ENCODE data around the gene SDHC.
"Not testable (repeated sequence)": the region's sequence is repeated elsewhere in the genome, so short reads cannot be mapped to it uniquely, and the experiment has no call there.

Gene SDHC

DNA sequence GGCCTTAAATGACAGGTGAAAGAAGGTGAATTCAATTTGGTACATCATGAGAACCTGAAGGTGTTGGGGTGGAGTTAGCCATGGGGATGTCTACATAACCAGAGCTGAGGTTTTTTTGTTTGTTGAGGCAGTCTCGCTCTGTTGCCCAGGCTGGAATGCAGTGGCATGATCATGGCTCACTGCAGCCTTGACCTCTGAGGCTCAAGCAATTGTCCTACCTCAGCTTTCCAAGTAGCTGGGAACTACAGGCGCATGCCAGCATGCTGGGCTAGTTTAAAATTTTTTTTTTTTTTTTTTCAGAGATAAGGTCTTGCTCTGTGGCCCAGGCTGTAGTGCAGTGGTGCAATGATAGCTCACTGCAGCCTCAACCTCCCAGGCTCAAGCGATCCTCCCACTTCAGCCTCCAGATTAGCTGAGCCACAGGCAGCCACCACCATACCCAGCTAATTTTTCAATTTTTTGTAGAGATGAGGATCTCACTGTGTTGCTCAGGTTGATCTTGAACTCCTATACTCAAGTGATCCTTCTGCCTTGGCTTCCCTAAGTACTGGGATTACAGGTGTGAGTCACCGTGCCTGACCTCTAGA is 2.5 kb upstream of the SDHC start:
- no peak for DNase-seq

DNA sequence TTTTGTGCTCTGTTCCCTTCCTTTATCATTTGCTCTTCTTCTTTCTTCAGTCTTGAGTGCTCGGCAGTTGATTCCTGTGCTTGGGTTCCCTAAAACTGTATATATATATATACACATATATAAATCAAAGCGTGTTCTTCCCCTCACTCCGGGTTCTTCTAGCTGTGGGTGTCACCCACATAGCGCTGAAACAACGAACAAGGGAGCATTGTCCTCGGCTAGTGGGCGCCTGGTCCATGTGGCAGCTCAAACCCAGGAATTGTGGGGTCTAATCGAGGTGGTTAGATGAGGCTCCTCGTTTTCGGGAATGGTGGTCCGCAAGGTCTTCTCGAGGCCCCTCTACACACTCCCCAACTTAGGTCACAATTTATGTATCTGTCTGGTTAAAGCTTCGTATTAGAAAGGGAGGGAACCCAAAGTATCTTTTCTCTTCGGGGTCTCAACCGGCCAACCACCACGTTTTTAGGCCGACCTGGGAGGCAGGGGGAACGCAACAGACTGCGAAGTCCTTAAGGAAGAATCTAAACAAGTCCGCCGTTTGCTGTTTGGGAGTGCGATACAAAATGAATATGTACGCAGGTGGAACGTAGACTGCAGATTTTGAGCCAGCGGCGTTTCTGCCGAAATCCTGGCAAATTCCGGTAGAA is 504 bp upstream of the SDHC start:
- DNase-seq, result no peak

DNA sequence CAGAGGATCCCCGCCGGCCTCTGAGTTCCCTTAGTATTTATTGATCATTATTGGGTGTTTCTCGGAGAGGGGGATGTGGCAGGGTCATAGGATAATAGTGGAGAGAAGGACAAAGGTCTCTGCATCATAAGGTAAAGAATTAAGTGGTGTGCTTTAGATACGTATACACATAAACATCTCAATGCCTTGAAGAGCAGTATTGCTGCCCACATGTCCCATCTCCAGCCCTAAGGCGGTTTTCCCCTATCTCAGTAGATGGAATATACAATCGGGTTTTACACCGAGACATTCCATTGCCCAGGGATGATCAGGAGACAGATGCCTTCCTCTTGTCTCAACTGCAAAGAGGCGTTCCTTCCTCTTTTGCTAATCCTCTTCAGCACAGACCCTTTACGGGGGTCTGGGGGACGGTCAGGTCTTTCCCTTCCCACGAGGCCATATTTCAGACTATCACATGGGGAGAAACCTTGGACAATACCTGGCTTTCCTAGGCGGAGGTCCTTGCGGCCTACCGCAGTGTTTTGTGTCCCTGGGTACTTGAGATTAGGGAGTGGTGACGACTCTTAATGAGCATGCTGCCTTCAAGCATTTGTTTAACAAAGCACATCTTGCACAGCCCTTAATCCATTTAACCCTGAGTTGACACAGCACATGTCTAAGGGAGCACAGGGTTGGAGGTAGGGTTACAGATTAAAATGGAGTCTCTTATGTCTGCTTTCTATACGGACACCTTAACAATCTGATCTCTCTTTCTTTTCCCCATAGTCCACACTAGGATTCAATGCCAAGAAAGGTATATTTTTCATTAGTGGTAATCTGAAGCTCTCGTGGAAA is 1.9 kb downstream of the SDHC start:
- DNase-seq, result not testable (repeated sequence)

DNA sequence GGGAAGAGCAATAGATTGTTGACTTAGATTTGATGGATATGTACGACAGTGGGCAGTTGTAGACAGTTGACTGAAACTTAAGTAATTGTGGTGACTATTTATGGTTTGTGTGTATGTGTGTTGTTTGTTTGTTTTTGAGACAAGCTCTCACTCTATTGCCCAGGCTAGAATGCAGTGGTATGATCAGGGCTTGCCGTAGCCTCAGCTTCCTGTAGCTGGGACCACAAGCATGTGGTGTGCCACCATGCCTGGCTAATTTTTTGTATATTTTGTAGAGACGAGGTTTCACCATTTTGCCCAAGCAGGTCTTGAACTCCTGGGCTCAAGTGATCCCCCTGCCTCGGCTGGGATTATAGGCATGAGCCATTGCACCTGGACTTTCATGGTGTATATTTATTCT is 9.8 kb downstream of the SDHC start:
- peak; percentile 24 for DNase-seq

DNA sequence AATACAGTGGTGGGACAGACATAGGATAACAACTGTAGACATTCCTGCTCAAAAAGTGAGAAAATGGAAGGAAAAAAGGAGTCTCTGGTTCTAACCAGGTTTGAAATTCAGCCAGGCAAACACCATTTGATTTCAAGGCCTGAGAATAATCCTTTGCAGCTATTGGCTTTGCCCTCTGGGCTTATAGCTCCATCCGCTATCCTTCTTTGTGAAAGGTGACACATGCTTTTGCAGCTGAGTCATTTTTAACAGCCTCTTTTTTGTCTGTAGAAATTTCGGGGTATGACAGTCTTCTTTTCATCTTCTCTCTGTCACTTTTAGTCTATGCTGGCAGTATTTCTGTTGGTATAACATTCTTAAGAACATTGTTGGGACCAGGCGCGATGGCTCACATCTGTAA is 16.2 kb downstream of the SDHC start:
- DNase-seq, result no peak

DNA sequence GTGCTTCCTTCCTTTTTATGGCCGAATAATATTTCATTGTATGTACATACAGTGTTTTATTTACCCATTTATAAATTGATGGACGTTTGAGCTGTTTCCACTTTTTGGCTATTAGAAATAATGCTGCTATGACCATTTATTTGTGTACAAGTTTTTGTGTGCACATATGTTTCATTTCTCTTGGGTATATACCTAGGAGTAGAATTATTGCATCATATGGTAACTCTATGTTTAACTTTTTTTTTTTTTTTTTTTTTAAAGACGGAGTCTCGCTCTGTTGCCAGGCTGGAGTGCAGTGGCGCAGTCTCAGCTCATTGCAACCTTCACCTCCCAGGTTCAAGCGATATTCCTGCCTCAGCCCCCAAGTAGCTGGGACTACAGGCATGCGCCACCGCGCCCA is 19.0 kb downstream of the SDHC start:
- no peak for DNase-seq

DNA sequence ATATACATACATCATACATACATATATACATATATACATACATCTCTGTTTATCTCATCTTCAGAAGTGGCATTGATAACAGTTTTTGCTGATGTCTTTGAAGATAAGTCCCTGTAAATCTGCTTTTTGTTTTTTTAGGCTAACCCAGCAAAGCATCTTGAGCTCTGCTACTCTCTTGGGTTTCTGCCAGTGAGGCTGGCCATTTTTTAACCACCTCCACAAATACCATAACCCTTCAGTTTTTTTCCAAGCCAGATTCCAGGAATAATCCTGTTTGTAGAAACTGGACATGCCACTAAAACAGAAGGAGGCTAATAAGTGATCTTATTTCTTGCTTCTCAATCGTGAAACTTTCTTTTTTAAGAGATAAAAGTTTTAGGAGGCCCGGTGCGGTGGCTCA is 21.6 kb downstream of the SDHC start:
- no peak for DNase-seq

DNA sequence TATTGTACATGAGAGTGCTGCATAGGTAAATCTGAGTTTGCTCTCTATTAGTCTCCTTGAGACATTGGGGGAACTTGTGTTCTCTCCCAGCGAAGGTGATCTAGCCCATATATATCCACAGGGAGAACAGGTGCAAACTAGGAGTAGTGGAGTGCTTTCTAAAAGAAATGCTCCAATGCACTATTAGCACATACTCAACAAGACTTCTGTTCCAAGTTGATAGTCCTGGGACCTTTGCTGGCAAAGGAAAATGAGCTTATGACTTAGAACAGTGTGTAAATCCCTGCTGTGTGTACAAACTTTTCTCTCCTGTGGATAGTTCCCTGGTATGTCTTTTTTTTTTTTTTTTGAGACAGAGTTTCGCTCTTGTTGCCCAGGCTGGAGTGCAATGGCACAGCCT is 28.0 kb downstream of the SDHC start:
- no peak for DNase-seq

DNA sequence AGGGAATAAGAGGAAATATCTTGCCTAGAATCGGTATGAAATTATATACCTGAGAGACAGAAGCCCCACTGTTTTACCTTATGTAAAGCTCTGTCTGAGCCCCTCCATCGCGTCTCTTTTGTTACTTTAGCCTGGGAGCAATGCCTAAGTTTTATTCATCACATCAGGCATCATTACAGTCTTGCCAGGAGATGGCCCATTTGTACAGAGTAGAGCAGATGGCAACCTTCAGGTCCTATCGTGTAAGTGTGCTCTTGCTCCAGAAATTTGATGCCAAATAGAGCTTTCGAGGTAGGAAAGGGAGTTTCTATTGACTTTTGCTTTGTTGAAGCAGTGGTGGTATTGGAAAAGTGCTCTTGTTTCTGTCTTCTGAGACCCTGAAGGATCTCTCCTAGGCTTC is 28.6 kb downstream of the SDHC start:
- DNase-seq, result no peak

DNA sequence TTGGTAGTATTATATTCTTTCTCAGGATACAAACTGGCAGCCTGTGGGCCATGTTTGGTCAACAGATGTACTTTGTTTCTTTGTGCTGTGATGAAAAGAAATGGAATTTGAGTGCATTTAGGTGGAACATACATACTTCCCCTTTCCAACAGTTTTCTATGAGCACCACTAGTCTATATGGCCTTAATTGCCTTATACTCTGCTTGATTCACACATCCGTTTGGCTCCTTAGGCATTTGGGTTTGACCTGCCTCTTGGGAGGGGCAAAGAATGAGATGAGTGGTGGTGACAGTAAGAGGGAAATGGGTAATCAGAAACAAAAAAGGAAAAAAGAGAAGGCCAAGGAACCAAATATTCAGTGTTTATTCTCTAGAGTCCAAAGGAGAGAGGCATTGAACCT is 36.5 kb downstream of the SDHC start:
- DNase-seq, result no peak

DNA sequence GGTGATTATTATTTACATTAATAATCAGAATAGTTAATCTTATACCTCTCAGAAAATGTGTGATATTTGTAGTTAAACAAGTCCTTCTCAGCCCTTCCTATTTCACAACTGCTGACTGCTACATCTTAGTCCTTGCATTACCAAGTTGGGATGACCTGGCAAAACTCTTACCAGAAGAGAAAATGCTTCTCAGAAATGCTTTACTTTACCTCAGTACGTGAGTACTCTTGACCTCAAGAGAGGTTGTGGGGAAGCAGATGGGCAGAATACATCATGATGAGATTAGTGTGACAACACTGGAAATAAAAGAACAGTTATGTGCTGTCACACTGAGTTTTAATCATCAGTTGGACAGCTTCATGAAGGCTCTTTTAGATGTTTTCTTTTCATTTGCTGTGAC is 37.3 kb downstream of the SDHC start:
- peak; percentile 41 for DNase-seq

DNA sequence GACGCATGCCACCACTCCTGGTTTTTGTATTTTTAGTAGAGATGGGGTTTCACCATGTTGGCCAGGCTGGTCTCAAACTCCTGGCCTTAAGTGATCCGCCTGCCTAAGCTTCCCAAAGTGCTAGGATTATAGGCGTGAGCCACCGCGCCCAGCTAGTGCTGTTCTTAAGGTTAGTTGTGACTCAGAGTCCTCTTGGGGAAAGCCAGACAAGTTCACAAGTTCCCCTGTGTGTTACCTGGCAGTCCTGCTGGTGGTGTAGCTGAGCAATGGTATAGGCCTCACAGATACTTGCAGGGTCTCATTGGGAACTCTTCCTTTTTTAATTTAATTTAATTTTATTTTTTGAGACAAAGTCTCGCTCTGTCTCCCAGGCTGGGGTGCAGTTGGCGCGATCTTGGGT is 42.9 kb downstream of the SDHC start:
- DNase-seq, result no peak

DNA sequence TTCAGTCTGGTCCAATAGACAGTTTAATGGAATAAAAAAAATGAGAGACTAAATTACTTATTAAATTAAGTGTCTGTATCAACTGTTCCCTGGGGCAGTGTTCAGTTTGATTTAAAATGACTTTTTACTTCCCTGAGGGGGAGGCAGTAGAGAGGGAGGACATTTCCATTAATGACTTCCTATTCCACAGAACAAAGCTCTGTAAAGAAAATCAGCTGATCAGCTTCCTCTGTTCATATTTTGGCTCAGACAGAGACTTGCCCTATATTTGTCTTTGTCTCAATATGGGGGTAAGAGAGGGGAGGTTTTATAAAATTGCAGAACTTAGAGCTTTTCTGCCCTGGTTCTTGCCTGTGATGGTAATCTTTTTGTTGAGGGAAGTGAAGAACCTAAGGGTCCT is 45.1 kb downstream of the SDHC start:
- no peak for DNase-seq

DNA sequence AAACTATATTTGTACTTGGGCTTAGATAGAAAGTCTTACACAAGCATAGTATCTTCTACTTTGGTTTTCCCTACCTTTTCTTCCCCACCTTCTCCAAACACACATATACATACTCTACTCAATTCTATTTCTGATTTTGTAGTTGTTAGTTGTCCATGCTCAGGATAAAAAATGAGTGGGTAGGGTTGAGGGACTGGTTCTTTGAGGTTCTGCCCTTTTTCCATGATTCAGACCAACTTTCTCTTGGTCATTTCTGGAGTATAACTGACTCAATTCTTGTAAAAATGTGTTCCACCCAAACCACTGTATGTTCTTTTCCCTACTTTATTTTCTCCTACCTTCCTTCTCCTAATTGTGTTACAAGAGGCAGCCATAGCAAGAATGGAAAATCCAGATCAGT is 50.2 kb downstream of the SDHC start:
- DNase-seq, result peak; percentile 29

DNA sequence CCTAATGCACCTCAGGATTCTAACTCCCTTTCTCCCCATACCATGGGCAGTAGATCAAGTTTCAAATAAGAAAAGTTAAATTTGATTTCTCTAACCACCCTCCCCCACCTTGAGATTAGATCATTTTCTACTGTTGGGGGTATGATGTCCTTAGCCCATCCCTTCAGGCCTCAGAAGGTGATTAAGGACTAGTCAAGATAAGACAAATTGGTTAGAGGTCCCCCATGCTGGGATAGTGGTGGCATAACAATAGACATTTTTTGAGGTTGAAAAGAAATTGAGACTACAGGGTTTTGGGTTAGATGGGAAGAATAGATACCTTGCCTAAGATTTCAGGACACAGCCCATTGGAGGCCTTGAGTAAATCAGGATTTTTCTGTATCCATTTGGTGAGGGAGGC is 51.0 kb downstream of the SDHC start:
- no peak for DNase-seq

DNA sequence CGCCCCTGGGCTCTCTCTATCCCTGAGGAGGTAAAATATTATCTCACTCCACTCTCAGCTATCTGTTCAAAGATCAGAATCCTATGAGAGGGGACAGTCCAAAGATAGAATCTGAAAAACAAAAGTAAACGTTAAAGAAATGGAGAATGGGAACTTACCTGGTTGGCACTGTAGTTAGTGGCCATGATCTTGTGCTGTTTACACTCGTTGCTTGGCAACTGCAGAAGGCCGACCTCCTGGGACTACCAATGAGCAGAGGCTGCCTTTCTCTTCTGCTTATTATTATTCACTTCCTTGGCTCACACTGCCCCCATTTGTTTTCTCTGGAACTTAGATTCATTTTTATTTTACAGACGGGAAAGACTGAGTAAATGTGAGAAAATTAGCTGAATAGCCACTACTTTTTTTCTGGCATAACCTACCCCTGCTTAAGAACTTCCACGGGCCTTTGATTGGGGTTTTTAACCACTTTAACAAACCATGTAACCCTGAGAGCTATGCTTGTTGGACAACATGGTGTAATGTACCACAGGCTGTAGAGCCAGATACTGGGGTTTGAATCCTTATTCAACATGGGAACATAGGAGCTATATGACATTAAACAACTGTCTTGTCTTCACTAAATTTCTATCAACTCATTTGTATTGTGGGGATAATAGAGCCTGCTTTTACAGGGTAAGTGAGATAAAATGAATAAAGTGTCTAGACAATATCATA is 53.7 kb downstream of the SDHC start, which contains the start of gene CFAP126:
Gene CFAP126, minus strand, starts transcription at position 193 of the 717 bp plus-strand sequence. Its CDS starts 8 bp downstream, at position 185.
- DNase-seq, result peak; percentile 71

DNA sequence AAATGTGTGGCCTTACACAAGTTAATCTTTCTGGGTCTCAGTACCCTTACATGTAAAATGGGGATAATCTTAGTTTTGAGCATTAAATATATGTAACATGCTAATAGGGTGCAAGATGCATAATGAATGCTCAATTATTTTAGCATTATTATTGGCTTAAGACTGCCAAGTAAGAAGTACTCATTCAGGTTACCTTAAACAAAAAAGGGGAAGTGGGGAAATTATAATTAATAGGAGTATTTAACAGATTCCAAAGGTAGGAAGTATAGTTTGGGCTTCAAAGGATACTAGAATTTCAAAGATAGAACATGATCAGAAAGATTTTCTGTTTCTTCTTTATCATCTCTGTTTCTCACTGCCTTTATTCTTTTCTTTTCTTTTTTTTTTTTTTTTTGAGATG is 59.3 kb downstream of the SDHC start:
- no peak for DNase-seq

DNA sequence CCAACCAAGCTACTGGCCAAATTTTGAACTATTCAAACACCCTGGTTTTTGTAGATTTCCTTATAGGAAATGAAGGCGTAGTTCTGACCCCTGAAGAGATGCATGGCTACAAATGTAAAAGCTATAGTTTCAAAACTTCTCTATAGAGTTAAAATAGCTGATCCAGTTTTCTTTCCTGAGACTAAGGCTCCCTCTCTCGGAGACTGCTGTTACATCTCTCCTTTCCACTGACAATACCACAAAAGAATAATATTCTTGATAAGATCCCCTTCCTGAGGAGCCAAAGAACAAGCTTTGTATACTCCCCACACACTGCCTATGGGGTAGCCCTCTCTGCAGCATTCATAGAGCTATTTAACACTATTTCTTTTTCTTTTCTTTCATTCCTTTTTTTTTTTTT is 60.2 kb downstream of the SDHC start:
- DNase-seq, result no peak

DNA sequence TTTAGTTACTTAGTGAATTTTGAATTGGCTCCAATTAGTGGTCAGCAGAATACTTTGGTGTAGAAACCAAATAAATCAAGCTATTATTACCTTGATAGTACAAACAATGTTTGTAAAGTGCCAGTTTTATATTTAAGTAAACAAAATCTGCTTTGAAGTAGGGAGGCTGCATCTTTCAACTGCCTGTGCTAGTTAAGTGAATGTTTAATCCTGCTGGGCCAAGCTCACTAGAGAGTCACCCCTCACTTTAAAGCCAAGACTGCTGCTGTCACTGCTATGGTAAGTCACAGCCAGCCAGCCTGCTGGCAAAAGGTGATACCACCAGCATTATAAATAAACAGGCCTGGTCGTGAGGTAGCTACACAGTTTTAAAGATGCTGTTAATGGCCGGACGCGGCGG is 63.8 kb downstream of the SDHC start:
- DNase-seq, result no peak

DNA sequence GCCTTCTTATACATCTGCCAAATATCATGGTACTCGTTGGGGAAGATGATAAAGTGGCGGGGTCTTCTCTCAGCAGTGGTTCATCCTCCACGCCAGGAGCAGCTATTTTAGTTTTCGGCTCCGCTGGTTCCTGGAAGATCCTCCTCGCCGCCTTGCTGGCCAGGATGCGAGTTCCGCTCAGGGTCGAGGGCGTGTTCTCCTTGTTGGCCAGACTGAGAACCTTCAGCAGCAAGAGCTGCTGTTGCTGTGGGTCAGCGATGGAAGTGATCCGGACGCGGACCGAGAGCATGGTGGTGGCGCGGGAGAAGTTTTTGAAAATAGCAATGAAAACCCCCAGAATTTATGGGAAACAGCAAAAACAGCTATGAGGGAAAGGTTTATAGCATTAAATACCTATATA is 64.9 kb downstream of the SDHC start:
- DNase-seq, result no peak

DNA sequence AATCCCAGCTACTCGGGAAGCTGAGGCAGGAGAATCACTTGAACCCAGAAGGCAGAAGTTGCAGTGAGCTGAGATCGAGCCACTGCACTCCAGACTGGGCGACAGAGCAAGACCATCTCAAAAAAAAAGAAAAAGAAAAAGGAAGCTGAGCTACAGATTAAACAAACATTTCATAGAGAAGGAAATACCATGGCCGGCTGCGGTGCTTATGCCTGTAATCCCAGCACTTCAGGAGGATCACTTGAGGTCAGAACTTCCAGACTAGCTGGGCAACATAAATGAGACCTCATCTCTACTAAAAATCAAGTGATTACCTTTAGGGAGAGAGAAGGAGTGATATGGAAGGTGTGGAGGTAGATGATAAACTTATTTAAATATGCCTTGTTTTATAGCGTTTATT is 67.5 kb downstream of the SDHC start:
- no peak for DNase-seq

DNA sequence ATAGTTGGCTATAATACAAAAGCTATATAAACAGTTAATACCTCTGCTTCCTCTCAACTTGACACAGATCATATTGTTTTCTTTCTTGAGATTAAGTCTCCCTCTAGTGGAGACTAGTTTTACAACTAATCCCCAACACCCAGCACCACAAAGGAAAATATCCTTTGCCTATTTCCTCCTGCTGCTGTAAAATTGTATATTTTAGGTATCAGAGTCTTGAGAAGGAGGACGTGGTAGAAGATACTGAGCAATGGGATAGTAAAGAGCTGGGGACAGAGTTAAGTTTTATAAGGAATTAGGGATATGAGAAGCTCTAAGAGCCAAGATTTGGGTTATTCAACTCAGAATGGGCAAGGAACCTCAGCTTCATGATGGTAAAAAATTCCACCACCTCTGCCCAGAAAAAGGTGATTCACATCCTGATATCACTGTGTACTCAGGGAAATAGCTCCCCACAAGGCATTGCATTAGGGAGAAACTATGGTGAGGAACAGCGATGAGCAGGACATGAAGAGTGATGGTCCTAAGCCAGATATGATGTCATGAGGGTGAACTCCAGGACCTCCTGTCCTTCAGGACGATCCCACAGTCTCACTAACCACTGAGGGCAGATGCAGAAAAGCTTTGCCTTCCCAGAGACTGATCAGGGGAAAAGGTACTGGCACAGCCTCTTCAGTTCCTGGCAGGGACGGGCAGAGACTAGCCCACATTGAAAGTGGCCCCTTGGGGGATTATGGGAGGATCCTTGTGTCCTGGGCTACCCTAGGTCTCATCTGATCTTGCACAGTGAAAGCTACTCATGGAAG is 68.2 kb downstream of the SDHC start:
- DNase-seq, result peak; percentile 62

DNA sequence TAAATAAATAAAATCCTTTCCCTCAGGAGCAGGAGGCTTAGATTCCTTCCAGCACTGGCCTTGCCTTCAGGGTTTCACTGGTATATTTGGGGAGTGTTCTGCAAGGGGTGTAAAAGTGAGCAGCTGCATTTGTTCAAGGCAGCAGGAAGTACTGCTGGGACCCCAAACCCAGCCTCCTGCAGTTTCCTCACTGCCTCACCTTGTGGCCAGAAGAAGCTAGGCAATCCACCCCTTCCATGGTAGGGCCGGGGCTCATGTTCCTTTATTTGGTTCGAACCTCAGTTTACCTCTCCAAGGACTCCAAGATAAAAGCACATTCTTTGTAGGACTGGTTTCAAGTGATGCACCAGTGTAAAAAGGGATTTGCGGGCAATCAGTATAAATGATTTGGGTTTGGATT is 74.5 kb downstream of the SDHC start:
- no peak for DNase-seq

Data from activated CD4-positive, alpha-beta T cell treated with anti-CD3 and anti-CD28 coated beads, Interleukin-2, amount 50 U/mL, for 16 hours (primary cell).